Osteocyte (in vitro differentiated cells): ENCODE data around the gene LGALS14. TPM values are rescaled to one million over a fixed set of nuclear protein-coding genes. Genes with fewer than 3 reads are reported as not detected.

ENCODE experiments used
- DNase-seq: peaks from one replicate; pipeline ENCODE4 v3.0.0; 2021; ENCODE audit warnings: mixed read lengths; ENCODE audit not compliant: unreplicated experiment; ENCODE audit errors: extremely low spot score
- H3K27ac Mint-ChIP-seq: one replicate; pipeline ENCODE4 v1.8.0; 2021; ENCODE audit warnings: mild to moderate bottlenecking, mixed read lengths; ENCODE audit not compliant: unreplicated experiment
- H3K27me3 Mint-ChIP-seq: one replicate; pipeline ENCODE4 v1.8.0; 2021; ENCODE audit warnings: mixed read lengths; ENCODE audit not compliant: unreplicated experiment
- H3K36me3 Mint-ChIP-seq: one replicate; pipeline ENCODE4 v1.8.0; 2021; ENCODE audit warnings: mixed read lengths; ENCODE audit not compliant: unreplicated experiment
- H3K4me1 Mint-ChIP-seq: one replicate; pipeline ENCODE4 v1.8.0; 2021; ENCODE audit warnings: mixed read lengths; ENCODE audit not compliant: unreplicated experiment
- H3K4me3 Mint-ChIP-seq: one replicate; pipeline ENCODE4 v1.8.0; 2021; ENCODE audit warnings: mild to moderate bottlenecking, moderate library complexity, mixed read lengths; ENCODE audit not compliant: unreplicated experiment
- H3K9me3 Mint-ChIP-seq: one replicate; pipeline ENCODE4 v1.8.0; 2021; ENCODE audit warnings: mixed read lengths; ENCODE audit not compliant: unreplicated experiment
- total RNA-seq: library from RNA; stranded (reverse); gene quantifications from 2 replicates; pipeline ENCODE4 v1.2.1, GENCODE V29; 2021
- TF ChIP-seq, protein P1 (sequence below): fragments of 200-600 bp; sonication (generic); IDR thresholded peaks from 2 replicates; pipeline ENCODE4 v1.5.0; 2021; ENCODE audit warnings: antibody characterized with exemption, mild to moderate bottlenecking, moderate library complexity

Gene LGALS14
- total RNA-seq, 1 donor from 2014 or later = not detected

DNA sequence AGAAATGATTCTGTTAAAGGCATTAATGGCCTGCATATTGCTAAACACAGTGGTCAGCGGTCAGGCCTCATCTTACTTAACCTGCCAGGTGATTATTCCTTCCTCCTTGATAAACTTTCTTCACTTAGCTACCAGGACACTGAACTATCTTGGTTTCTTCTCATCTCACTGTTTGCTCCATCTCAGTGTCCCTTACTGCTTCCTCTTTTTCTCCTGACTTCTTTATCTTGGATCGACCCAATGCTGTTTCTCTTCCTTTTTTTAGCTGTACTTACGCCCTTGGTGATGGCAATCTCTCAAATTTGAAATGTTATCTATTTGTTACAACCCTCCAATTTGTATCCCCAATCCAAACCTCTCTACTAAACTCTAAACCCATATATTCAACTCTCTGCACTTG lies 41.4 kb downstream of the LGALS14 start:
- no peaks in the 10 kb centered on the region for H3K36me3 Mint-ChIP-seq
- H3K27ac Mint-ChIP-seq = no peak overlapping the region
- no peak overlapping the region for H3K4me3 Mint-ChIP-seq
- no peak for DNase-seq
- no peaks in the 10 kb centered on the region for H3K9me3 Mint-ChIP-seq
- H3K4me1 Mint-ChIP-seq = no peaks in the 10 kb centered on the region
- H3K27me3 Mint-ChIP-seq = peaks cover 18% of the 10 kb centered on the region
- TF ChIP-seq, protein P1, sequence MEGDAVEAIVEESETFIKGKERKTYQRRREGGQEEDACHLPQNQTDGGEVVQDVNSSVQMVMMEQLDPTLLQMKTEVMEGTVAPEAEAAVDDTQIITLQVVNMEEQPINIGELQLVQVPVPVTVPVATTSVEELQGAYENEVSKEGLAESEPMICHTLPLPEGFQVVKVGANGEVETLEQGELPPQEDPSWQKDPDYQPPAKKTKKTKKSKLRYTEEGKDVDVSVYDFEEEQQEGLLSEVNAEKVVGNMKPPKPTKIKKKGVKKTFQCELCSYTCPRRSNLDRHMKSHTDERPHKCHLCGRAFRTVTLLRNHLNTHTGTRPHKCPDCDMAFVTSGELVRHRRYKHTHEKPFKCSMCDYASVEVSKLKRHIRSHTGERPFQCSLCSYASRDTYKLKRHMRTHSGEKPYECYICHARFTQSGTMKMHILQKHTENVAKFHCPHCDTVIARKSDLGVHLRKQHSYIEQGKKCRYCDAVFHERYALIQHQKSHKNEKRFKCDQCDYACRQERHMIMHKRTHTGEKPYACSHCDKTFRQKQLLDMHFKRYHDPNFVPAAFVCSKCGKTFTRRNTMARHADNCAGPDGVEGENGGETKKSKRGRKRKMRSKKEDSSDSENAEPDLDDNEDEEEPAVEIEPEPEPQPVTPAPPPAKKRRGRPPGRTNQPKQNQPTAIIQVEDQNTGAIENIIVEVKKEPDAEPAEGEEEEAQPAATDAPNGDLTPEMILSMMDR = no peak

DNA sequence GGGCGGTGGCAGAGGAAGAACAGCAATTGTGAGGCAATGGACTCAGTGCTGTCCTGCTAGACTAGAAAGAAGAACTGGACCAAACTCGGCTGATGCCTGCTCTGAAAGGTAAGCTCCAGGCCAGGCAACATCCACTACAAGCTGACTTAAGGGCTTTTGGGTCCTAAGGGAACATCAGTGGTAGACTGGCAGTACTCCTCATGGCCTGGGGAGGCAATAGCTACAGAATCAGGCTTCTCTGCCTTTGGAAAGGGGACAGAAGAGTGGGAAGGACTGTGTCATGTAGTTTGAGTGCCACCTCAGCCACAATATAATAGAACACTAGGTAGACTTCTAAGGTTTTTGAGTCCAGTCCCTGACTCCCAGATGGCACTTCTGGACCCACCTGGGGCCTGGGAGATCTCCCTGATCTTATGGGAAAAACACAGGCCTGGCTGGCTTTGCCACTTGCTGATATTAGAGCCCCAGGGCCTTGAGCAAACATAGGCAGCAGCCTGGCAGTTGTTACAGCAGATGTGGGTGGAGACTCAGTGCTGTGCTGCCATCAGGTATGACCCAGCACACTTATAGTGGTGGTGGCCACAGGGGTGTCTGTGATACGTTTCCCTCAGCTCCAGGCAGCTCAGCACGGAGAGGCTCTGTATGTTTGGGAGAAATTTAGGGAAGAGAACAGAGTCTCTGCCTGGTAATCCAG lies 42.7 kb downstream of the LGALS14 start:
- H3K4me3 Mint-ChIP-seq = no peak overlapping the region
- DNase-seq = no peak
- TF ChIP-seq, protein P1 = no peak
- no peaks in the 10 kb centered on the region for H3K36me3 Mint-ChIP-seq
- H3K27ac Mint-ChIP-seq = no peak overlapping the region
- no peaks in the 10 kb centered on the region for H3K4me1 Mint-ChIP-seq
- no peaks in the 10 kb centered on the region for H3K9me3 Mint-ChIP-seq
- peaks cover 17% of the 10 kb centered on the region for H3K27me3 Mint-ChIP-seq

DNA sequence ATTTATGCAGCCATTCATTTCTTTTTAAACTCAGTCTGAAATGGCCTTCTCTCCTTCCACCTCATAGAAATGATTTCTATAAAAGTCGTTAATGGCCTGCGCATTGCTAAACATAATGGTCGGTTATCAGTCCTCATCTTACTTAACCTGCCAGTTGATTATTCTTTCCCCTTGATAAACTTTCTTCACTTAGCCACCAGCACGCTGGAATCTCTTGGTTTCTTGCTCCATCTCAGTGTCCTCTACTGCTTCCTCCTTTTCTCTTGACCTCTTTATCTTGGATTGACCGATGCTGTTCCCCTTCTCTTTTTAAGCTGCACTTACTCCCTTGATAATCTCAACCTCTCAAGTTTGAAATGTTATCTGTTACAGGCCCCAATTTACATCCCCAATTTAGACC lies 45.7 kb downstream of the LGALS14 start:
- Mint-ChIP-seq H3K27me3 (peaks cover 14% of the 10 kb centered on the region), H3K36me3 (no peaks in the 10 kb centered on the region), H3K9me3 (no peaks in the 10 kb centered on the region), H3K27ac (no peak overlapping the region), H3K4me1 (no peaks in the 10 kb centered on the region), H3K4me3 (no peak overlapping the region)
- TF ChIP-seq, protein P1 = no peak
- no peak for DNase-seq

DNA sequence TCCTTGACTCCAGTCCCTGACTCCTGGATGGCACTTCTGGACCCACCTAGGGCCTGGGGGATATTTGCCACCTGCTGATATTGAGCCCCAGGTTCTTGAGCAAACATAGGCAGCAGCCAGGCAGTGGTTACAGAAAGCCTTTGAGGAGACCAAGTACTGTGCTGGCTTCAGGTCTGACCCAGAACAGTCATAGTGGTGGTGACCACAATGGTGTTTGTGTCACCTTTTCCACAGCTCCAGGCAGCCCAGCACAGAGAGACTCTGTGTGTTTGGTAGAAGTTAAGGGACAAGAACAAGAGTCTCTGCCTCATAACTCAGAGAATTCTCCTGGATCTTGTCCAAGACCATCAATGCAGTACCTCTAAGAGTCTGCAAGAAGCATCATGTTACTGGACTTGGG lies 48.1 kb downstream of the LGALS14 start:
- no peak overlapping the region for H3K27ac Mint-ChIP-seq
- TF ChIP-seq, protein P1 = no peak
- no peaks in the 10 kb centered on the region for H3K36me3 Mint-ChIP-seq
- peaks cover 11% of the 10 kb centered on the region for H3K27me3 Mint-ChIP-seq
- H3K4me3 Mint-ChIP-seq = no peak overlapping the region
- no peaks in the 10 kb centered on the region for H3K9me3 Mint-ChIP-seq
- no peak for DNase-seq
- no peaks in the 10 kb centered on the region for H3K4me1 Mint-ChIP-seq

DNA sequence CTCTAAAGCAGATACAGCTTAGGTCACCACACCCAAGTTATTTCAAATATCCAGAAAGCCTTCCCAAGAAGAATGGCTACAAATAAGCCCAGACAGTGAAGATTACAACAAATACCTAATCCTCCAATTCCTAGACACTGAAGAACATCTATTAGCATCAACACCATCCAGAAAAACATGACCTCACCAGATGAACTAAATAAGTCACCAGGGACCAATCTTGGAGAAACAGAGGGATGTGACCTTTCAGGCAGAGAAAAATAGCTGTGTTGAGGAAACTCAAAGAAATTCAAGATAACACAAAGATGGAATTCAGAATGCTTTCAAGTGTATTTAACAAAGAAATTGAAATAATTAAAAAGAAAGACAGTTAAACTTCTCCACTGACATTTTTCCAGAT lies 48.5 kb downstream of the LGALS14 start:
- Mint-ChIP-seq H3K27me3 (peaks cover 13% of the 10 kb centered on the region), H3K4me3 (no peak overlapping the region), H3K36me3 (no peaks in the 10 kb centered on the region), H3K27ac (no peak overlapping the region), H3K4me1 (no peaks in the 10 kb centered on the region), H3K9me3 (no peaks in the 10 kb centered on the region)
- no peak for DNase-seq
- TF ChIP-seq, protein P1 = no peak
